A549 (cell line): ENCODE data around the gene GFM2. TPM values are rescaled to one million over a fixed set of nuclear protein-coding genes. Genes with fewer than 3 reads are reported as not detected.

Experiments
- ATAC-seq, 2 experiments: fragments of 200-7000 bp in 1 of 2; fragments of >200 bp in 1 of 2; cut with Nextera tagmentation in 1 of 2; cut with Tn5 transposase in 1 of 2; 3 replicates each; pipeline versions ENCODE4 v1.8.0 to v1.9.1; 2018 to 2020; ENCODE audit warnings: mild to moderate bottlenecking in 1 of 2, moderate library complexity in 1 of 2
- CTCF ChIA-PET: fragments of 300-600 bp; sonication (Branson Sonifier 250); formaldehyde crosslinking; extraction: SDS; loops from one replicate; lab custom pipeline; 2021; ENCODE audit warnings: antibody characterized with exemption, inconsistent platforms; lab: Yijun Ruan, JAX
- POLR2A ChIA-PET: fragments of 350-600 bp; formaldehyde crosslinking; extraction: SDS; loops from one replicate; lab custom pipeline; 2021; ENCODE audit warnings: antibody characterized with exemption, inconsistent platforms; lab: Yijun Ruan, JAX
- DNase-seq, 2 experiments: peaks; one replicate each; pipeline versions ENCODE4 v3.0.0 to v3.0.0-alpha.2; 2011 to 2016; ENCODE audit warnings: low read depth in 1 of 2, low spot score in 1 of 2
- FAIRE-seq: peaks from 2 replicates; lab custom pipeline; 2011; peaks lifted over from hg19 to GRCh38; lab: Jason Lieb, UNC
- H3K27ac ChIP-seq, 2 experiments: fragments of >200 bp; sonication (Bioruptor Twin); formaldehyde crosslinking; 3 replicates each; pipeline ENCODE4 v1.5.1; 2016 to 2017
- H3K4me1 ChIP-seq: fragments of >200 bp; sonication (Bioruptor Twin); formaldehyde crosslinking; 3 replicates; pipeline ENCODE4 v1.6.1; 2016
- H3K4me2 ChIP-seq: fragments of >200 bp; sonication (Bioruptor Twin); formaldehyde crosslinking; 3 replicates; pipeline ENCODE4 v1.6.1; 2016
- H3K4me3 ChIP-seq: fragments of >200 bp; sonication (Bioruptor Twin); formaldehyde crosslinking; 3 replicates; pipeline ENCODE4 v1.5.1; 2016
- H3K9me3 ChIP-seq: fragments of >200 bp; sonication (Bioruptor Twin); formaldehyde crosslinking; 3 replicates; pipeline ENCODE4 v1.6.1; 2016
- BCL3 ChIP-seq: fragments of >200 bp; sonication (Bioruptor Twin); formaldehyde crosslinking; IDR thresholded peaks from 3 replicates; pipeline ENCODE4 v1.6.1; 2016
- CBX2 ChIP-seq: fragments of 200-600 bp; sonication (generic); IDR thresholded peaks from 2 replicates; pipeline ENCODE4 v1.6.1; 2016; ENCODE audit warnings: low read depth, mild to moderate bottlenecking, borderline replicate concordance
- CHD4 ChIP-seq: fragments of 200-600 bp; sonication (generic); IDR thresholded peaks from 2 replicates; pipeline ENCODE4 v1.6.1; 2016; ENCODE audit warnings: antibody characterized with exemption, mild to moderate bottlenecking, borderline replicate concordance
- E2F6 ChIP-seq: IDR thresholded peaks from 2 replicates; pipeline ENCODE4 v1.6.1; 2012; ENCODE audit warnings: low read depth, borderline replicate concordance
- EHF ChIP-seq: fragments of 250-450 bp; sonication (Bioruptor Pico); IDR thresholded peaks from 2 replicates; pipeline ENCODE4 v1.5.0; 2020; ENCODE audit warnings: mild to moderate bottlenecking
- EP300 ChIP-seq, 2 experiments: fragments of >200 bp; sonication (Bioruptor Twin); formaldehyde crosslinking; IDR thresholded peaks; 2 replicates in 1 of 2; 3 replicates in 1 of 2; pipeline ENCODE4 v1.6.1; 2016 to 2017
- FOSL2 ChIP-seq, 2 experiments: fragments of 450-650 bp in 1 of 2; fragments of >200 bp in 1 of 2; sonication (Bioruptor Twin) in 1 of 2; formaldehyde crosslinking; IDR thresholded peaks; 2 replicates each; pipeline versions ENCODE4 v1.5.0 to v1.6.1; 2016 to 2020; ENCODE audit warnings: mild to moderate bottlenecking in 1 of 2, moderate library complexity in 1 of 2
- GATA3 ChIP-seq: IDR thresholded peaks from 2 replicates; pipeline ENCODE4 v1.6.1; 2012; ENCODE audit warnings: borderline replicate concordance
- HDAC2 ChIP-seq: fragments of 200-600 bp; sonication (generic); IDR thresholded peaks from 2 replicates; pipeline ENCODE4 v1.6.1; 2016
- HMGXB4 ChIP-seq: fragments of 250-450 bp; sonication (Bioruptor Pico); IDR thresholded peaks from 2 replicates; pipeline ENCODE4 v1.5.0; 2021; ENCODE audit warnings: mild to moderate bottlenecking, moderate library complexity, borderline replicate concordance
- HOXA7 ChIP-seq: fragments of 250-450 bp; sonication (Bioruptor Pico); IDR thresholded peaks from 2 replicates; pipeline ENCODE4 v1.5.0; 2020; ENCODE audit warnings: mild to moderate bottlenecking, moderate library complexity
- HOXB13 ChIP-seq: fragments of 250-450 bp; sonication (Bioruptor Pico); IDR thresholded peaks from 2 replicates; pipeline ENCODE4 v1.5.0; 2020; ENCODE audit warnings: low read depth, mild to moderate bottlenecking, moderate library complexity
- JUN ChIP-seq, 2 experiments: fragments of >200 bp; sonication (Bioruptor Twin); formaldehyde crosslinking; IDR thresholded peaks; 2 replicates in 1 of 2; 3 replicates in 1 of 2; pipeline ENCODE4 v1.6.1; 2016 to 2017
- JUNB ChIP-seq: fragments of >200 bp; sonication (Bioruptor Twin); formaldehyde crosslinking; IDR thresholded peaks from 2 replicates; pipeline ENCODE4 v1.6.1; 2016
- KDM1A ChIP-seq: fragments of 200-600 bp; sonication (generic); IDR thresholded peaks from 2 replicates; pipeline ENCODE4 v1.6.1; 2016; ENCODE audit warnings: low read depth, mild to moderate bottlenecking
- KDM5A ChIP-seq: fragments of 200-600 bp; sonication (generic); IDR thresholded peaks from 2 replicates; pipeline ENCODE4 v1.6.1; 2016; ENCODE audit warnings: antibody characterized with exemption, mild to moderate bottlenecking
- MAFK ChIP-seq: fragments of 450-650 bp; IDR thresholded peaks from 2 replicates; pipeline ENCODE4 v1.6.1; 2014; ENCODE audit not compliant: partially characterized antibody
- MAX ChIP-seq: IDR thresholded peaks from 2 replicates; pipeline ENCODE4 v1.6.1; 2012
- MAZ ChIP-seq: fragments of 150-350 bp; IDR thresholded peaks from 2 replicates; pipeline ENCODE4 v1.6.1; 2014; ENCODE audit warnings: antibody characterized with exemption, low read depth, low read length, borderline replicate concordance
- MYC ChIP-seq: IDR thresholded peaks from 2 replicates; pipeline ENCODE4 v1.6.1; 2012; ENCODE audit warnings: mild to moderate bottlenecking, inconsistent platforms, low read length, improper control_type of control experiment, borderline replicate concordance
- NFE2L2 ChIP-seq: fragments of 150-350 bp; conservative IDR thresholded peaks from 2 replicates; pipeline ENCODE4 v1.6.1; 2014; ENCODE audit warnings: low read length
- NPAS2 ChIP-seq: fragments of 250-450 bp; sonication (Bioruptor Pico); IDR thresholded peaks from 2 replicates; pipeline ENCODE4 v1.8.0; 2022; ENCODE audit warnings: mild to moderate bottlenecking, moderate library complexity, borderline replicate concordance
- PHF8 ChIP-seq: fragments of 200-600 bp; sonication (generic); IDR thresholded peaks from 2 replicates; pipeline ENCODE4 v1.6.1; 2016; ENCODE audit warnings: low read depth, mild to moderate bottlenecking, antibody characterized with exemption, moderate library complexity, borderline replicate concordance
- POLR2A ChIP-seq: IDR thresholded peaks from 2 replicates; pipeline ENCODE4 v1.6.1; 2012; ENCODE audit warnings: mild to moderate bottlenecking, low read length
- RAD21 ChIP-seq, 2 experiments: fragments of >200 bp in 1 of 2; sonication (Bioruptor Twin) in 1 of 2; formaldehyde crosslinking in 1 of 2; IDR thresholded peaks in 1 of 2; conservative IDR thresholded peaks in 1 of 2; 2 replicates in 1 of 2; 3 replicates in 1 of 2; pipeline ENCODE4 v1.6.1; 2012 to 2018; ENCODE audit warnings: inconsistent platforms in 1 of 2
- RCOR1 ChIP-seq: fragments of 150-350 bp; IDR thresholded peaks from 2 replicates; pipeline ENCODE4 v1.6.1; 2014; ENCODE audit warnings: antibody characterized with exemption, low read length, low read depth
- RNF2 ChIP-seq: fragments of 200-600 bp; sonication (generic); IDR thresholded peaks from 2 replicates; pipeline ENCODE4 v1.6.1; 2016; ENCODE audit warnings: low read depth, mild to moderate bottlenecking, antibody characterized with exemption, moderate library complexity, borderline replicate concordance
- SMC3 ChIP-seq: fragments of >200 bp; sonication (Bioruptor Twin); formaldehyde crosslinking; IDR thresholded peaks from 3 replicates; pipeline ENCODE4 v1.6.1; 2018; ENCODE audit warnings: inconsistent platforms
- SREBF2 ChIP-seq: fragments of 450-650 bp; IDR thresholded peaks from 2 replicates; pipeline ENCODE4 v1.6.1; 2014; ENCODE audit warnings: mild to moderate bottlenecking, moderate library complexity
- TP53 ChIP-seq: fragments of 250-450 bp; sonication (Bioruptor Pico); IDR thresholded peaks from 2 replicates; pipeline ENCODE4 v1.5.0; 2021; ENCODE audit warnings: mild to moderate bottlenecking, moderate library complexity
- USF2 ChIP-seq: fragments of 450-650 bp; IDR thresholded peaks from 2 replicates; pipeline ENCODE4 v1.6.1; 2014; ENCODE audit warnings: antibody characterized with exemption
- ZNF302 ChIP-seq: fragments of 250-450 bp; sonication (Bioruptor Pico); IDR thresholded peaks from 2 replicates; pipeline ENCODE4 v1.9.0; 2021; ENCODE audit warnings: inconsistent platforms, mild to moderate bottlenecking, moderate library complexity
- WGBS: methylation state at CpG from one replicate; pipeline ENCODE4 v1.1.6; 2017; ENCODE audit errors: missing lambda C conversion rate; 5-methylcytosine and 5-hydroxymethylcytosine counted together
- polyA plus RNA-seq, 4 experiments: library from polyadenylated mRNA; depleted of rRNA in 3 of 4; stranded (reverse); fragments of >200 nt; fragmentation: RNase III in 1 of 4; extraction: RNeasy Plus Mini Kit Qiagen cat#74134 plus additional on column Dnase treatment in 1 of 4; gene quantifications; 2 replicates in 3 of 4; 3 replicates in 1 of 4; pipeline ENCODE4 v1.2.3, GENCODE V29; 2011 to 2017

GFM2 gene
- polyA plus RNA-seq, 2 of the 4 experiments (the other 2 are of a cell fraction), result 32.2 to 63.1 TPM

DNA sequence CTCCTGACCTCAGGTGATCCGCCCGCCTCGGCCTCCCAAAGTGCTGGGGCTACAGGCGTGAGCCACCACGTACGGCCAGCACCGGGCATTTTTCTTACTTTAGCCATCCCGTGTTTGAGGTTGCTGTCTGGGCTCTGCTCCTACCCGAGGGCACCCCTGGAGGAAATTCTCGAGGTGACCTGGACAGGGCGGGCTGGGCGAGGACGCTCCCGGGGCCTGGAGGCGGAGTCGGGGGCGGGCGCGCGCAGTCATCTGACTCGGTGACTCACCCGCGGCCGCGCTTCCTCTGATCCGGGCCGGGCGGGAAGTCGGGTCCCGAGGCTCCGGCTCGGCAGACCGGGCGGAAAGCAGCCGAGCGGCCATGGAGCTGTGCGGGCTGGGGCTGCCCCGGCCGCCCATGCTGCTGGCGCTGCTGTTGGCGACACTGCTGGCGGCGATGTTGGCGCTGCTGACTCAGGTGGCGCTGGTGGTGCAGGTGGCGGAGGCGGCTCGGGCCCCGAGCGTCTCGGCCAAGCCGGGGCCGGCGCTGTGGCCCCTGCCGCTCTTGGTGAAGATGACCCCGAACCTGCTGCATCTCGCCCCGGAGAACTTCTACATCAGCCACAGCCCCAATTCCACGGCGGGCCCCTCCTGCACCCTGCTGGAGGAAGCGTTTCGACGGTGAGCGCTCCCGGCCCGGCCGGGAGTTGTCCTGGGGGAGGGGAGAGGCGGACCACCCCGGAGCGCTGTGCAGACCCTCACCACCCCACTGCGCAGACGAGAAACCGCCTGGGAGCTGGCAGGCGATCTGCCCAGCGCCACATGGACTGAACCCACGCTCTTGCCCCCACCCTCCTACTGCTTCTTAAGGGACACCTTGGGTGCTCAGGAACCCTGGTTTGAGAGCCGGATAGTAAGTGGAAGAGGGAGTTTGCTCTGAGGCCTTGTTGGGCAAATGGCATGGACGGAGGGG, 81.7 kb downstream of the GFM2 start, which contains the start of gene HEXB:
TSS of gene HEXB (plus strand) at position 334 of the 952 bp plus-strand sequence. CDS start at position 362, 28 bp downstream.
- Histone ChIP-seq H3K4me1 (peaks cover 12% of the 10 kb centered on the region; the same call in 2 of the 3 replicates), H3K4me3 (peak within 1 kb of the TSS; percentile 89), H3K27ac (peak within 1 kb of the TSS; percentile 84 to 100), H3K4me2 (peak within 1 kb of the TSS; percentile 78), H3K9me3 (no peaks in the 10 kb centered on the region)
- DNase-seq (peak; percentile 82 to 87), ATAC-seq (peak; percentile 97 to 99), FAIRE-seq (no peak)
- ChIA-PET POLR2A (interaction anchor here (1.4 kb wide), 1 partner anchor 12 kb away, joined by 3 read pairs; no protein-coding TSS in a partner anchor), CTCF (interaction anchor here (0.7 to 4.5 kb wide), 5 partner anchors 12 to 513 kb away, joined by 3 to 20 read pairs (median 3); no protein-coding TSS in a partner anchor)
- 5% methylated on average over 9 of the region's 78 CpGs for WGBS
- no peak for TF ChIP-seq SREBF2
- peak; percentile 61; the same call in 1 of the 2 replicates for TF ChIP-seq PHF8
- no peak for TF ChIP-seq EHF (CRISPR knock-in tag)
- no peak for TF ChIP-seq EP300 (IDR thresholded peaks at IDR 0.05)
- TF ChIP-seq ZNF302 (CRISPR knock-in tag), result no peak
- TF ChIP-seq JUN (IDR thresholded peaks at IDR 0.05), result peak in 1 of 2 experiments; percentile 75; a peak in 2 of 5 replicates
- peak; percentile 69; the same call in 1 of the 2 replicates for TF ChIP-seq CHD4
- no peak for TF ChIP-seq MAZ
- TF ChIP-seq POLR2A, result peak; percentile 88
- no peak for TF ChIP-seq NFE2L2
- peak; percentile 69 for TF ChIP-seq E2F6
- TF ChIP-seq KDM1A, result peak; percentile 71; the same call in 1 of the 2 replicates
- TF ChIP-seq SMC3, result no peak
- TF ChIP-seq RNF2, result no peak
- TF ChIP-seq JUNB, result no peak
- TF ChIP-seq MYC, result no peak
- peak; percentile 61 for TF ChIP-seq FOSL2 (IDR thresholded peaks at IDR 0.05)
- peak; percentile 98 for TF ChIP-seq FOSL2 (CRISPR knock-in tag; IDR thresholded peaks at IDR 0.05)
- peak; percentile 57; the same call in 1 of the 2 replicates for TF ChIP-seq MAX
- peak; percentile 63 for TF ChIP-seq USF2
- no peak for TF ChIP-seq MAFK
- TF ChIP-seq TP53 (CRISPR knock-in tag), result no peak
- TF ChIP-seq BCL3, result 0 out of 3 replicates have a peak, but pooled peaks have one; percentile 75
- TF ChIP-seq HOXA7 (CRISPR knock-in tag), result no peak

DNA sequence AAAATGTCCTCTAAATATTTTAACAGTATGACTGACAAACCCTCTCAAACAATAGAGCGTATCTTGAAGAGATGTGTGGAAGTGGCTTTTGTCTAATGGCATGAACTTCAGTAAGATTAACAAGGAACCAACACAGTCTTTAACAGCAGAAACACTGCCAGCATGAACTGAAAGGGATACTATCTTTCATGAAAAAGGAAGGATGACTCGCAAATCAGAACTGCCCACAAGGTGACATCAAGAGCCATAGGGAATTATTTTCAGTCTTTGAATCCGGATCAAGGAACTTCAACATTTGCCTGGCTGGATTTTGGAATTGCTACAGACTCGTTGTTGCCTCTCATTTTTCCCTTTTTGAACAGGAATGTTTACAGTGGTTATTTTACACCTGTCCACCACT, 87.0 kb downstream of the GFM2 start:
- ChIA-PET POLR2A (no interaction called here), CTCF (interaction anchor here (1.1 kb wide), 1 partner anchor 1089 kb away, joined by 3 read pairs; no protein-coding TSS in a partner anchor)
- no peak for FAIRE-seq
- Histone ChIP-seq H3K9me3 (no peaks in the 10 kb centered on the region), H3K4me3 (no peak overlapping the region), H3K4me2 (no peak overlapping the region), H3K4me1 (no peaks in the 10 kb centered on the region), H3K27ac (no peak overlapping the region)
- ATAC-seq, result no peak
- 47% methylated on average over 4 of the region's 4 CpGs for WGBS
- DNase-seq, result no peak
- TF ChIP-seq GATA3 (no peak), CBX2 (no peak), MAFK (no peak), HMGXB4 (CRISPR knock-in tag) (no peak), RCOR1 (no peak), RAD21 (conservative IDR thresholded peaks at IDR 0.05 in 1 of 2, IDR thresholded peaks at IDR 0.05 in 1 of 2) (no peak), NPAS2 (CRISPR knock-in tag) (no peak), JUN (IDR thresholded peaks at IDR 0.05) (no peak), EHF (CRISPR knock-in tag) (no peak), KDM5A (no peak), HOXB13 (CRISPR knock-in tag) (no peak), HDAC2 (no peak)
